CD4-positive, alpha-beta T cell treated with Interleukin-17A for 1 hour (primary cell): ENCODE measurements around the gene ANO7.

Experiments
- DNase-seq: peaks from one replicate; pipeline ENCODE4 v3.0.0-alpha.2; 2020

The ANO7 gene

DNA sequence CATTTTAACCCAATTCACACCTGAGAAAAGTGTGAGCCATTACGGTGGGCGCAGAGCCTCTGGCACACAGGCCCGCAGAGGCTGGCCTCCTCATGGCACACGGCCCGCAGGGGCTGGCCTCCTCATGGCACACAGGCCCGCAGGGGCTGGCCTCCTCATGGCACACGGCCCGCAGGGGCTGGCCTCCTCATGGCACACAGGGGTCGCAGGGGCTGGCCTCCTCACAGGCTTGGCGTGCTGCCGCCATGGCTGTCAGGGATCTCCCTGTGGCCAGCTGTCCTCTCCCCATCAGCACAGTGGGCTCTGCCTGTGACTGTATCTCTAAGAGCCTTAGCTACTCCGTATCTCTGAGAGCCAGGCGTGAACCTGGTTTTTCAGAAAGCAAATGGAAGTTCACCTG, 24.6 kb downstream of the ANO7 start:
- DNase-seq, result no peak

DNA sequence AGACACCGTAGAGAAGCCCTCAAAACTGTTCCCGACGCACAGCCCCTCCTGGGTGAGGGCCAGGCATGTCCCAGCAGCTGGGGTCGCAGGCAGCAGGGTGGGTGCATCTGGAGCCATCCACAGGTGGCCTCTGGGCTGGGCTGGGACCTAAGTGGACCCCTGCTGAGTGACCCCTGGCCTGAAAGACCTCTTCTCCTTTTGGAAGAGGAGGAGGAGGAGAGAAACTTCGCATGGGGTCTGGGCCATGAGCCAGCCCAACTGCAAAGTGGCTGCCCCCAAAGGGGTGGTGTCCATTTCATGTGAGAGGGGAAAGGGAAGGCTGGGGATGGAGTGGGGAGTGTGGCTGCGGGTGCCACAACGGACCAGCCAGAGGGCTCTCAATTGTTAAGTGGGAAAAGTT, 25.1 kb downstream of the ANO7 start:
- no peak for DNase-seq

DNA sequence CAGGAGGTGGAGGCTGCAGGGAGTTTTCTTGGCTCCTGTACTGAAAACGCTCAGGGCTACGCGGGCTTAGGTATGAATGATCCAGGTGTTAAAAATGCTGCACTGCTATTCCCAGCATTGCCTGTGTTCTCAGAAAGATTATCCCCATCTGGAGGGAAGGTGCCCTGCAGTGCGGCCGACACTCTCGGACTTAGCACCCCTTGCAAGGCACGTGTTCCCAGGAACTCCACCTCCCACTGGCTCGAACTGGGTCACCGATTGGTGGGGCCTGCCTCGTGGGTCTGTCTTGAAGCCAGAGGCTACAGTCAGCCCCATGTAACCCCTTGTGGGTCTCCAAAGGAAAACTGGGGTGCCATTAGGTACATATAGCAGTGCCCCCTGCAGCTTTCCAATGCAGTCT, 25.7 kb downstream of the ANO7 start:
- no peak for DNase-seq

DNA sequence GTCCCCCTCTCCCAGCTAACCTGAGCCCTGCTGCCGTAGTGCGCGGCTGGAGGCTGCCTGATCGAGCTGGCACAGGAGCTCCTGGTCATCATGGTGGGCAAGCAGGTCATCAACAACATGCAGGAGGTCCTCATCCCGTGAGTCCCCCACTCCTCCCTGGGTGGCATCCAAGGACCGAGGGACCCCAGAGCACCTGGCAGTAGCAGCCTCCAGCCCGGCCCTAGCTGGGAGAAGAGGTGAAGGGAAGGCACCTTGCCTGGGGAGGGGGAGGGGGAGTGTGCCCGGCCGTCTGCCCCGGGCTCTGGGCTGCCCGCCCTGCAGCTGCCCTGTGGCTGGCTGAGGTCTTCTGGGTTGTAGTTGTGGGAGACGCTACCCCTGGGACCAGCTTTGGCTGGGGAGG, 26.3 kb downstream of the ANO7 start:
- DNase-seq, result no peak

DNA sequence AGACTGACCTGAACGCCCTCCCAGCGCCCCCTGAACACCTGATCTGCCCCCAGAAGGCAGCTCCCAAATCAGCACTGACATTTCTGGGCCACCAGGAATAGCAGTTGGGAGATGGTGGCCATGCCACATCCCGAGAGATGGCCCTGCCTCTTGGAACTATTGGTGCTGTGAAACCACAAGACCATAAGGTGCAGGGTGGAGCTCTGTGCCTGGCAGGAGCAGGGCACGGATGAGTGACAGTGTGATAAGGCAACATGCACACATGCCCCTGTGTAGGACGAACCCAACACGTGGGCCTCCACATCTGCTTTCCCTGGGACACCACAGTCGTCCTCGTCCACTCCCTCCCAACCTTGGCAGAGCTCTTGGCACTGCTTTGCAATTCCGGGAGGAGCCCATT, 26.9 kb downstream of the ANO7 start:
- DNase-seq, result no peak

DNA sequence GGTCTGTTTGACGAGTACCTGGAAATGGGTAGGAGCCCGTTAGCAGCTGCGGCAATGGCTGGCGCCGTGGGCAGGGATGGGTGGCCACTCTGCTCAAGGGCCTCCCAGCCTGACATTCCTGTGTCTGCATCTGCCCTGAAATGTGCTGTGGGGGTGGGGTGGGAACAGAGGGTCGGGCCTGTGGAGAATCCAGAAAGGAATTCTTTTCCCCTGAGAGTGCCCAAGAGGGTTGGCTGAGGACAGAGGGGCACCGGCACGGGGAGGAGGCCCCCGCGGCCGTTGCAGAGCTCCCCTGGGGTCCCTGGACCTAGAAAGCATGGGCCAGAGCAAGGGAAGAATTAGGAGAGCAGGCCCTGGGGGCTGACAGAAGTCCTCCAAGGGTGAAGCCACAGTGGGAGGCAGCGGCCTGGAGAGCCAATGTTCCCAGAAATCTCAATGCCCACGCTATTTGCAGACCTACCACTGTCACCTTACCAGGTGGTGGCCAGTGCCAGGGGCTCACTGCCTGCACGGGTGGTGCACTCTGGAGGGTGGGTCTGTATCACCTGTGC, 27.8 kb downstream of the ANO7 start:
- DNase-seq, result no peak

DNA sequence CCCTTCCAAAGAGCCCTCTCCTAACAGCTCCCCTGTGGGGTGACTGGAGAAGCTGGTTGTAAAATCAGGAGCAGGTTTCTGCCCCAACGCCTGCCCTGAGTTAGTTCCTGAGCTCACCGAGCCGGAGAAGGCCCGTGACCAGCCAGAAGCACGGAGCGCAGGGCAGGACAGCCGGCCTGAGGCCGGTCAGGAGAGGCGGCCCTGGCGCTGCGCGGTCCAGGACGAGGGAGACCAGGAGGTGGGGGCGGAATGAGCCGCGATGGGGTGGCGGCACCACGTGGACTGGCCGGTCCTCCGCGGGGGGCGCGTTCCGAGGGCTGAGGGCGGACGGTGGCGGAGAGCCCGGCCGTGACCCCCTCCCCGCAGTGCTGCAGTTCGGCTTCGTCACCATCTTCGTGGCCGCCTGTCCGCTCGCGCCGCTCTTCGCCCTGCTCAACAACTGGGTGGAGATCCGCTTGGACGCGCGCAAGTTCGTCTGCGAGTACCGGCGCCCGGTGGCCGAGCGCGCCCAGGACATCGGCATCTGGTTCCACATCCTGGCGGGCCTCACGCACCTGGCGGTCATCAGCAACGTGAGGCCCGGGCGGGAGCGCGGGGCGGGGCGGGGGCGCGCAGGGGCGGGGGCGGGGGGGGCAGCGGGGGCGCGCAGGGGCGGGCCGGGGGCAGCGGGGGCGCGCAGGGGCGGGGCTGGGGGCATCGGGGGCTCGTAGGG, 29.0 kb downstream of the ANO7 start:
- peak; percentile 32 for DNase-seq

DNA sequence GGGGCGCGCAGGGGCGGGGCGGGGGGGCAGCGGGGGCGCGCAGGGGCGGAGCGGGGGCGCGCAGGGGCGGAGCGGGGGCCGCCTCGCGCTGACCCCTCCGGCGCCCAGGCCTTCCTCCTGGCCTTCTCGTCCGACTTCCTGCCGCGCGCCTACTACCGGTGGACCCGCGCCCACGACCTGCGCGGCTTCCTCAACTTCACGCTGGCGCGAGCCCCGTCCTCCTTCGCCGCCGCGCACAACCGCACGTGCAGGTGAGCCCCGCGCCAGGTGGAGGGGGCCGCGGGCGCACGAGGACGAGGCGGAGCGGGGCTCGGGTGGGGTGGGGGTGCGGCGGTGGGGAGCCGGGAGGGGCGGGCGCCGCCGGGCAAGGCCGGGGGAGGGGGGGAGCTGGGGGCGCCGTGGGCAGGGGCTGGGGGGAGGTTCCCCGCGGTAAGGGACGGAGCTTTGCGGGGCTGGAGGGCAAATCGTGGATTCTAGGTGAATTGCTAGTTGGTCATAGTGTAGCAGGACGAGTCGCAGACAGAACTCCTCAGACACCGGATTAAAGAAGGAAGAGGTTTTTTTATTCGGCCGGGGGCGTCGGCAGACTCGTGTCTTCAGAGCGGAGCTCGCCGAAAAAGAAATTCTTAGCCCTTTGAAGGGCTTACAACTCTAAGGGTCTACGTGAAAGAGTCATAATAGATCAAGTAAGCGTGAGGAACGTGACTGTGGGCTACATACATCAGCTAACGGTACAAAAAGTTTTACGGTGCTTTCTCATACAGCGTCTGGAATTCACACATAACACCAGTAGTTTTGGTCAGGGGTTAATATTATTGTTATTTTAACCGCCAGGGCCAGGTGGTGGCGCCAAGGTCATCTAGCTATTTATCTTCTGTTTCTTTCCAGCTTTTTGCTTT, 29.9 kb downstream of the ANO7 start:
- peak; percentile 41 for DNase-seq

DNA sequence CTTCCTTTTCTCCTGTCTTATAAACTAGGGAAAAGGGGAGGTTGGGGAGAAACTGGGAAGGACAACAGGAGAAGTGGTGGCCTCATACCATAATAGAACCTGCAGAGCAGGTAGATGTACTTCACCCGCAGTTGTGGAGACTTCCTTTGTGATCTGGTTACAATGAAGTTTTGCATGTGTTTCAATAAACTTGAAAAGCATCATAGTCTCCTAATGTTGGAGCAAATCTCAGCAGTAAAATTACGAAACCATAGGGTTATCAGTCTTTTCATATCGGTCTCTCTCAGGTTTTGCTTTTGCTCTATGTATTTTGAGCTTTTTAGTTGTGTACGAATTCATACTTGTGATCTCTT, 30.5 kb downstream of the ANO7 start:
- no peak for DNase-seq

DNA sequence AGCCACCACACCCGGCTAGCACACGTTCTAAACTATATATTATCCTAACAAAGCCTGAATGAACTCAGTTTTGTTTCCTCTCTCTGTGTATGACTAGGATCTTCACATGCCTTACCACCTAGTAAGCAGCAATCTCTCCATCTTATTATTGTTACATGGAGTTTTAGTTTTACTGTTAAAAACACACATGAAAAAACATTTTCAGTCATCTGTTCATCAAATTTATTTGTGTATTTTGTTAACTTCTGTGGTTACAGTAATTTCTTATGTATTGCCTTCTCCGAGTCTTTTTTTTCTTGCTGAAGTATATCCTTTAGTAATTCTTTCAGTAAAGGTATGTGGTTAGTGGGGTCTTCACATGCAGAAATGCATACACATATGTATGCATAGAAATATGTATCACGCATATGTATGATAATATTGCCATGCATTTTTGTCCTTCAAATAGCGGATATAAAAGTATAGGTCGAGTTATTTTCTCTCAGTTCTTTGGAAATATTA, 31.4 kb downstream of the ANO7 start:
- no peak for DNase-seq

DNA sequence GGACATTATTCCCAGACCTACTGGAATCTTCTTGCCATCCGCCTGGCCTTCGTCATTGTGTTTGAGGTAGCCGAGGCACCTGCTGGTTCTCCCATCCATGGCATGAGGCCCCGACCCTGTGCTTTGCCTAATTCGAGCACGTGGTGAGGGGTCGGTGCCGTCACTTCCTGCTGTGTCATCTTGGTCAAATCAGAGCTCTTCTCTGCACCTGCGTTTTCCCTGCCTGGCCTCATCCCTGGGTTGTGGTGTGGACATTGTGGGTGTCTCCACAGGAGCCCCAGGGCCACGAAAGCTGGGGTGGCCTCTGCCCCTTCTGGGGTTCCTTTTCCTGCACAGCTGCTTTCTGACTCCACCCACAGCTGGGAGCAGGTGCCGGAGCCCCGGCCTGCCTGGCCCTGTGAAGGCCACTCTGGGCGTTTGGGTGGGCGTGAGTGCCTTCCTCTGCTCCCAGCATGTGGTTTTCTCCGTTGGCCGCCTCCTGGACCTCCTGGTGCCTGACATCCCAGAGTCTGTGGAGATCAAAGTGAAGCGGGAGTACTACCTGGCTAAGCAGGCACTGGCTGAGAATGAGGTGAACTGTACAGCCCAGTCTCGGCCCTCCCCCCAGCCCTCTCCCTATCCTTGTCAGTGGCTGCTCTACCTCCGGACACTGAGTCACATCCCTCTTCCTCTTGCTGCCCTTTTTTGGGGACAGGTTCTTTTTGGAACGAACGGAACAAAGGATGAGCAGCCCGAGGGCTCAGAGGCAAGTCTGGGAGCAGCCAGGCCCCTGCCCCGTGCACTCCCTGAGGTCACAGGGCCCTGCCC, 34.9 kb downstream of the ANO7 start:
- DNase-seq, result no peak

DNA sequence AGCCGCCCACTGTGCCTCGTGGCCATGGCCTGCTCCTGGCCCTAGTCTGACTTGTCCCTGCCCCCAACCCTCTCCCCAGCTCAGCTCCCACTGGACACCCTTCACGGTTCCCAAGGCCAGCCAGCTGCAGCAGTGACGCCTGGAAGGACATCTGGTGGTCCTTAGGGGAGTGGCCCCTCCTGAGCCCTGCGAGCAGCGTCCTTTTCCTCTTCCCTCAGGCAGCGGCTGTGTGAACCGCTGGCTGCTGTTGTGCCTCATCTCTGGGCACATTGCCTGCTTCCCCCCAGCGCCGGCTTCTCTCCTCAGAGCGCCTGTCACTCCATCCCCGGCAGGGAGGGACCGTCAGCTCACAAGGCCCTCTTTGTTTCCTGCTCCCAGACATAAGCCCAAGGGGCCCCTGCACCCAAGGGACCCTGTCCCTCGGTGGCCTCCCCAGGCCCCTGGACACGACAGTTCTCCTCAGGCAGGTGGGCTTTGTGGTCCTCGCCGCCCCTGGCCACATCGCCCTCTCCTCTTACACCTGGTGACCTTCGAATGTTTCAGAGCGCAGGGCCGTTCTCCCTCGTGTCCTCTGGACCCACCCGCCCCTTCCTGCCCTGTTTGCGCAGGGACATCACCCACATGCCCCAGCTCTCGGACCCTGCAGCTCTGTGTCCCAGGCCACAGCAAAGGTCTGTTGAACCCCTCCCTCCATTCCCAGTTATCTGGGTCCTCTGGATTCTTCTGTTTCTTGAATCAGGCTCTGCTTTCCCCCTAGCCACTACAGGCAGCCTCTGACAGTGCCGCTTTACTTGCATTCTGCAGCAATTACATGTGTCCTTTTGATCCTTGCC, 35.8 kb downstream of the ANO7 start:
- no peak for DNase-seq

DNA sequence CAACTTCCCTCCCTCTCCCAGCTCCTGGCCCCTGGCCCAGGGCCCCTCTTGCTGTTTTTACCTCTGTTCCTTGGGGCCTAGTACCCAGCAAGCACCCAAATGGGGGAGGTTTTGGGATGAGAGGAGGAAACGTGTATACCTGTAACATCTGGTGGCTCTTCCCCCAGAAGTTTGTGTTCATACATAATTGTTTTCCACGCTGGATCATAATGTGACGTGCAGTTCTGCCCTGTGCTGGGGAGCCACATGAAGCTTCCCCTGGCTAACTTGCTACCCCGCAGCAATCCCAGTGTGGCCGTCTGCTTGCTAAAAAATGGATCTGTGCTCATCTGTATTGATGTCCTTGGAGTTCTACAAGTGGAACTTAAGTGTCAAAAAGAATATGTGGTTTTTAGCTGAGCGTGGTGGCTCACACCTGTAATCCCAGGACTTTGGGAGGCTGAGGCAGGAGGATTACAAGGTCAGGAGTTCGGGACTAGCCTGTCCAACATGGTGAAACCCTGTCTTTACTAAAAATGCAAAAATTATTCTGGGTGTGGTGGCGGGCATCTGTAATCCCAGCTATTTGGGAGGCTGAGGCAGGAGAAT, 36.5 kb downstream of the ANO7 start:
- no peak for DNase-seq

DNA sequence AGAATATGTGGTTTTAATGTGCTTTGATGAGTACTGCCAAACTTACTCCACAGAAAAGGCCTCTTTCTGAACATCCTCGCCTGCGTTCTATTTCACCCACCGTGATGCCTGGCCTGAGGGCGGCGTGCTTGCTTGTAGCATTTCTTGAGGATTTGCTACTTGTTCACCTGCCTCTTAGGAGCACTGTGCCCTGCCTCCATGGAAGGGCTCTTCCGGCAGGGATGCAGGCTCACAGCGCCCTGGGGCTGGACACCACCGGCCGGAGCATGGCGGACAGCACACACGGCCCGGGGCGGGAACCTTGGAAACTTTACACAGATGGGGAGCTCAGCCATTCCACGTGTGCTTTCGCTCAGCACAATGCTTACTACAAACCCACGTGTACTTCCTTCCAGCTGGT, 37.1 kb downstream of the ANO7 start:
- DNase-seq, result no peak

DNA sequence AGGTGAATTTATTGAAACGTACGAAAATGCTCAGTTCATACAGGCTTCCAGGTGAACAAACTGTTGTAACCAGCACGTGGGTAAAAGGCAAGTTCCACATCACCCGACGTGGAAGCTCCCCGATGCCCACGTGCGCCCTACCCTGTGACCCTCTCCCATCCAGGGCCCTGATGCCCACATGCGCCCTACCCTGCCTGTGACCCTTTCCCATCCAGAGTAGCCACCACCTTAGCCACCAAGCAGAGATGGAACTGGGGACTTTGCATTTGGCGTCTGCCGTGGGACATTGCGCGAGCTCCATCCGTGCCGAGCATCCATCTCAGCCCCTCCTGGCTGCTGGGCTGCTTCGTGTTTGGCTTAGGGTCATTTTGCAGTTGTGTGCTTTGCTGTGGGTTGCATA, 37.5 kb downstream of the ANO7 start:
- no peak for DNase-seq

DNA sequence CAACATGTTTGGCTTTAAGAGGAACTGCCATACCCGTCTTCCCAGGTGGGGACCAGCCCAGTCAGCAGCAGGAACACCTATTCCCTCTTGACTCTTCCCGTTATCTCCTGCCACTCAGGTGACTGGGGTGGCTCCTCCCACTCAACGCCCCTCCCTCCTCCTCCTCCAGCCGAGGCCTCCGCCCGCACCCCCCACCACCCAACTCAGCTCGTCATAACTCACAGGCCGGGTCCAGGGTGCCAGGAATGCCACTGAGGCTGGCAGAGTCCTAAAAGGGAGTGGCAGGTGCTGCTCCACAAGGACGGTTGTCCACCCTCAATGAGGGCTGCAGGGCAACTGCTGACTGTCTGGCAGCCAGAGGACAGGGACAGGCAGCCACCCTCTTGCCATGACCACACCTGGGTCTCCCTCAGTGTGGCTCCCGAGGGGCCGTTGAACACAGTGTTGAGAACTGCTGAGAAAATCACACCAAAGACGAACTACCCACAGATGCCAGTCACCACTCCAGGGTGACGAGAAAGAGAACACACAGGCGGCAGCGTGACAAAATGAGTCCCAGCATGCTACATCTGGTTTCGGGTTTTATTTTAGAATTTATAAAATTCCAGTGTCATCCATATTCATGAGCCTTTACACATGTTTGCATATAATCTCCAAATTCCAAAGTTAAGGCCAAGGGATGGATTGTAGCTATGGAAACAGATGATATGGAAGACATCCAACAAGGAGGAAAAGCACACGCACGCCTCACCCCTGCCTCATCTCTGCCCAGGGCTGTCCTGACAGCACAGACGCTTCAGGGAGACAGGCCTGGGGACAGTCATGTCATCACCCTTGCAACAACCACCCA, 38.5 kb downstream of the ANO7 start:
- no peak for DNase-seq

DNA sequence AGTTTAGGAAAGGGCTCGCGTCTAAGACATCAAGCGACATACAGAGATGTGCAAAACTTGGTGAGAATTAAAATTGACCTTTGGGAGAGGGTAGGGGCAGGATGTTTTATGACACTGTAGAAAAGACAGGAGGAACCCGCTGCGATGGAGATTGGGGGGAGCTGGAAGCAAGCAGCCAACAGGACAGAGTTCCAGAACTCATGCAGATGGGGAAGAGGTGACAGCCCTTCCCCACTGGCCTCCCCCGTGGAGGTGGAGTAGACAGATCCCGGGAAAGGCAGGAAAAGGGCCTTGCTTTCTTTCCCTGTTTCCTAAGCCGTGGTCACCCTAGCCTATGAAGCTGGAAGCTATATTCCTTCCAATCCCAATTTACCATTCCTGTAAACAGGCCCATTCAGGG, 39.1 kb downstream of the ANO7 start:
- DNase-seq, result no peak

DNA sequence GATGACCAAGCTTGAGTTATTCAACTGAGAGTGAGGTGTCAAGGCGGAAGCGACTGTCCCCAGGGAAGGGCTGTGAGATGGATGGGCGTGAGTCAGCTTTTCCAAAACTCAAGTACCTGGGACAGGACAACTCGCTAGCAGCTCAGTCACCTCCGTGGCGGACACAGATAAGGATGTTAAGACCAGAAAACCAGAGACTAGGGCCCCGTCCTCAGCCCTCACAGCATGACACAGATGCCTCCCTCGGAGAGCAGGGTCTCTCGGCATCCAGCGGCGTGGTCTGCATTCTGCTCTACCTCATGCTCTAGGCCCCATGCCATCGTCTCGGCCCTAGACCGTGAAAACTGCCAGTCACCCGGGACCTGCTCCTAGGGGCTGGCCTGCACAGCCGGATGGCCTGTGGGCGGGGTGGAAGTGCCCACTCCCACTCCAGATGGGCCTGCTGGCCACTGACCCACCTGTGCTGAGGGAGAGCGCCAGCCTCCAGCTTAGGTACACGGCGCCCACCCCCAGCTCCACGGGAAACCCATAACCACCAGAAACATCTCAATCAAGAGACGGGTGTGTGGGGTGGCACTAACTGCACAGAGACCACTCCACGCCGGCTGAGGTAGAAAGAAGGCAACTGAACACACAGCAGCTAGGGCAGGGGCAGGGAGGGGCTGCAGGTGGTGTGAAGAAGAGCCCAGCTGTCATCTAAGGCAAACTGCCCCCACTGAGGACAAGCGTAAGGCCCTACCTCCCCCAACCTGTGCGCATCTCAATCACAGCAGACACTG, 39.8 kb downstream of the ANO7 start:
- DNase-seq, result no peak

DNA sequence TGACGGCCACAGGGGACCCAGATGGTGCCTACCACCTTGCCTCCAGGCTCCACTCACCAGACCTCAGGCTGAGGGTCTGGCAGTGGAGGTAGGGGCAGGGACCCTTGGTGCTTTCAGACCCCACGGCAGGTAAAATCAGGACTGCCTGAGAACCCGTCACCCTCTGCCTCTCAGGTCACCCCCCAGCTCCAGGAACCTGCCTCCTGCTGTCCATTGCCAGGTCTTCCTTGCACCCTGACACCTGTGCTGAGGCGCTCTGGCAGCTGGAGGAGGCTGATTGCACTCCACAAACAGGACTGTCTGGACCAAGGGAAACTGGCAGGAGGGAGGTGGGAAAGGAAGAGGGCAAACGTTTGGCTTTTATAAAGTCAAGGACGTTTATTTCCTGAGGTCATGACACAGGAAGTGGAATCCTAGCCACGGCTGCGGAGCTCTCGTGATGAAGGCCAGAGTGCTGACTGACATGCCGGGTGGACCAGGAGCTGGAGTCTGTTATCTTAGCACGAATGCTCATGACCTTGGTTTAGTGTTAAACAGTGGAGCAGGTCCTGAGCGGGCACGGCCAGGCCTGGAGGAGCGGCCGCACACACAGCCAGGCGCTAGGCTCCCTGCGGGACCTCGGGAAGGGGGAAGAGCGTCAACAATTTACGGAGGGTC, 40.5 kb downstream of the ANO7 start:
- DNase-seq, result no peak
